ENCODE data around the gene SPN.
"Not testable (repeated sequence)": the region's sequence is repeated elsewhere in the genome, so short reads cannot be mapped to it uniquely, and the experiment has no call there.

The SPN gene

GRCh38 chr16:29678691-29679267 lies 15.7 kb downstream of the SPN start, which contains the start of gene QPRT:
QPRT (plus strand) TSS chr16:29679180; CDS start chr16:29679198, 18 bp downstream.
- DNase-seq: no peak

GRCh38 chr16:29680180-29680598 lies 17.1 kb downstream of the SPN start:
- DNase-seq: no peak

- no peak for DNase-seq
Measured at GRCh38 chr16:29683543-29684090, 20.6 kb downstream of the SPN start.

GRCh38 chr16:29684679-29685078 lies 21.6 kb downstream of the SPN start:
- no peak for DNase-seq

GRCh38 chr16:29686740-29687332 lies 23.8 kb downstream of the SPN start:
- peak in 1 of 2 donors; percentile 55 for DNase-seq

- DNase-seq: no peak
Measured at GRCh38 chr16:29687755-29688154, 24.7 kb downstream of the SPN start.

- DNase-seq: no peak
Measured at GRCh38 chr16:29688172-29688571, 25.1 kb downstream of the SPN start.

GRCh38 chr16:29689490-29690351 lies 26.7 kb downstream of the SPN start:
- DNase-seq: not testable (repeated sequence)

- DNase-seq: not testable (repeated sequence)
Measured at GRCh38 chr16:29692606-29693005, 29.6 kb downstream of the SPN start.

GRCh38 chr16:29694384-29695195 lies 31.5 kb downstream of the SPN start:
- no peak for DNase-seq

GRCh38 chr16:29695675-29696074 lies 32.6 kb downstream of the SPN start:
- DNase-seq: not testable (repeated sequence)

- no peak for DNase-seq
Measured at GRCh38 chr16:29696881-29697331, 33.9 kb downstream of the SPN start.

GRCh38 chr16:29697391-29697790 lies 34.3 kb downstream of the SPN start:
- no peak for DNase-seq

- DNase-seq: no peak
Measured at GRCh38 chr16:29698042-29698441, 35.0 kb downstream of the SPN start.

- no peak for DNase-seq
Measured at GRCh38 chr16:29698484-29699323, 35.7 kb downstream of the SPN start.

- no peak for DNase-seq
Measured at GRCh38 chr16:29699324-29700219, 36.5 kb downstream of the SPN start.

- DNase-seq: peak; percentile 27 to 39
Measured at GRCh38 chr16:29700253-29700987, 37.4 kb downstream of the SPN start.

GRCh38 chr16:29701214-29701555 lies 38.1 kb downstream of the SPN start:
- DNase-seq: no peak

GRCh38 chr16:29702269-29702668 lies 39.2 kb downstream of the SPN start:
- DNase-seq: no peak

- no peak for DNase-seq
Measured at GRCh38 chr16:29705030-29705429, 42.0 kb downstream of the SPN start.
